Tibial nerve (tissue), 4 donors: ENCODE data around the gene DNAJB12.

Experiments used
- CTCF ChIP-seq, 5 experiments: fragments of 200-600 bp in 3 of 5; fragments of 450-650 bp in 2 of 5; sonication (generic) in 3 of 5; IDR thresholded peaks; one replicate each; pipeline ENCODE4 v1.5.1; 2016 to 2019; ENCODE audit warnings: antibody characterized with exemption in 5 of 5, mild to moderate bottlenecking in 3 of 5, moderate library complexity in 2 of 5
- EP300 ChIP-seq, 2 donors: sonication (generic); formaldehyde crosslinking; IDR thresholded peaks; one replicate each; pipeline ENCODE4 v1.6.1; 2017; ENCODE audit warnings: antibody characterized with exemption in 2 of 2, mild to moderate bottlenecking in 1 of 2
- POLR2A ChIP-seq, 2 donors: fragments of 450-650 bp; IDR thresholded peaks; one replicate each; pipeline ENCODE4 v1.6.1; 2017; ENCODE audit warnings: antibody characterized with exemption in 2 of 2, mild to moderate bottlenecking in 2 of 2, moderate library complexity in 2 of 2

GRCh38 chr10:72285972-72286521 lies 68.7 kb downstream of the DNAJB12 start:
- no peak for TF ChIP-seq CTCF (IDR thresholded peaks at IDR 0.05)
- TF ChIP-seq POLR2A (IDR thresholded peaks at IDR 0.05) = no peak
- no peak for TF ChIP-seq EP300 (IDR thresholded peaks at IDR 0.05)
